AG04450 (cell line): ENCODE results near the gene NSMCE1. TPM values are rescaled to one million over a fixed set of nuclear protein-coding genes. Genes with fewer than 3 reads are reported as not detected.
"Not testable (repeated sequence)": the region's sequence is repeated elsewhere in the genome, so short reads cannot be mapped to it uniquely, and the experiment has no call there.

Source experiments
- CTCF ChIA-PET: fragments of 300-600, 350-600 bp; formaldehyde crosslinking; extraction: SDS; loops from one replicate; lab custom pipeline; 2022; ENCODE audit warnings: antibody characterized with exemption, inconsistent platforms; lab: Charles Lee
- POLR2A ChIA-PET: fragments of 350-600 bp; formaldehyde crosslinking; extraction: SDS; loops from one replicate; lab custom pipeline; 2021; ENCODE audit warnings: antibody characterized with exemption, inconsistent platforms; lab: Yijun Ruan, JAX
- DNase-seq: peaks from one replicate; pipeline ENCODE4 v3.0.0-alpha.2; 2011; ENCODE audit warnings: low read depth, low spot score
- H3K27ac ChIP-seq: one replicate; pipeline ENCODE4 v1.5.1; 2012; ENCODE audit warnings: low read depth, low read length, control low read depth
- H3K27me3 ChIP-seq: one replicate; pipeline ENCODE4 v1.6.0; 2012; ENCODE audit warnings: low read length; ENCODE audit not compliant: control insufficient read depth, insufficient read depth
- H3K4me3 ChIP-seq: 2 replicates; pipeline ENCODE4 v1.5.1; 2011; ENCODE audit warnings: mild to moderate bottlenecking, low read depth, low read length, control low read depth
- H3K9me3 ChIP-seq: 2 replicates; pipeline ENCODE4 v1.5.1; 2012; ENCODE audit warnings: low read length; ENCODE audit not compliant: control insufficient read depth, insufficient read depth
- CTCF ChIP-seq: IDR thresholded peaks from 2 replicates; pipeline ENCODE4 v1.5.1; 2011; ENCODE audit warnings: low read depth, low read length, control low read depth, inconsistent platforms
- polyA plus RNA-seq: library from polyadenylated mRNA; depleted of rRNA; stranded (reverse); fragments of >200 nt; gene quantifications from 2 replicates; pipeline ENCODE4 v1.2.3, GENCODE V29; 2011

Gene NSMCE1
- polyA plus RNA-seq, 1 experiment, result 35.4 TPM

GRCh38 chr16:27203507-27204311 is 64.9 kb downstream of the NSMCE1 start, which contains the start of gene KDM8:
Gene KDM8 (plus strand): TSS chr16:27203526. CDS start chr16:27210124, 6,598 bp downstream.
- Histone ChIP-seq H3K27me3 (no peaks in the 10 kb centered on the region), H3K9me3 (no peaks in the 10 kb centered on the region; the same call in 1 of the 2 replicates), H3K27ac (peak within 1 kb of the TSS; percentile 98), H3K4me3 (peak within 1 kb of the TSS; percentile 93)
- ChIA-PET POLR2A (interaction anchor here (0.6 to 1.9 kb wide), 11 partner anchors 9 to 1947 kb away, joined by 3 to 11 read pairs (median 5); no protein-coding TSS in a partner anchor), CTCF (interaction anchor here (0.7 to 3.3 kb wide), 9 partner anchors 9 to 249 kb away, joined by 3 to 18 read pairs (median 4); no protein-coding TSS in a partner anchor)
- peak; percentile 99 for DNase-seq
- no peak for TF ChIP-seq CTCF

GRCh38 chr16:27202923-27203506 is 65.6 kb downstream of the NSMCE1 start:
- H3K9me3 ChIP-seq, result no peaks in the 10 kb centered on the region; the same call in 1 of the 2 replicates
- peak overlapping the region; percentile 98 for H3K27ac ChIP-seq
- CTCF ChIA-PET, result interaction anchor here (0.9 to 3.3 kb wide), 7 partner anchors 23 to 250 kb away, joined by 3 to 18 read pairs (median 5); no protein-coding TSS in a partner anchor
- H3K27me3 ChIP-seq, result no peaks in the 10 kb centered on the region
- POLR2A ChIA-PET, result interaction anchor here (0.6 to 1.9 kb wide), 8 partner anchors 8 to 93 kb away, joined by 3 to 11 read pairs (median 6); no protein-coding TSS in a partner anchor
- TF ChIP-seq CTCF, result no peak
- peak overlapping the region; percentile 93 for H3K4me3 ChIP-seq
- DNase-seq, result no peak

- H3K9me3 ChIP-seq, H3K4me3 ChIP-seq, H3K27ac ChIP-seq, H3K27me3 ChIP-seq, CTCF ChIA-PET, DNase-seq, POLR2A ChIA-PET: not testable (repeated sequence)
These were observed 67.7 kb downstream of the NSMCE1 start for GRCh38 chr16:27200914-27201313.

GRCh38 chr16:27199736-27200135 is 68.8 kb downstream of the NSMCE1 start:
- CTCF ChIA-PET, result interaction anchor here (2.4 kb wide), 1 partner anchor 20 kb away, joined by 15 read pairs; no protein-coding TSS in a partner anchor
- Histone ChIP-seq H3K4me3 (no peak overlapping the region), H3K9me3 (no peaks in the 10 kb centered on the region; the same call in 1 of the 2 replicates), H3K27ac (no peak overlapping the region), H3K27me3 (no peaks in the 10 kb centered on the region)
- no peak for TF ChIP-seq CTCF
- no peak for DNase-seq
- POLR2A ChIA-PET, result no interaction called here

- no peak for TF ChIP-seq CTCF
- Histone ChIP-seq H3K27ac (no peak overlapping the region), H3K27me3 (no peaks in the 10 kb centered on the region), H3K9me3 (no peaks in the 10 kb centered on the region; the same call in 1 of the 2 replicates), H3K4me3 (no peak overlapping the region)
- ChIA-PET CTCF (interaction anchor here (0.5 to 2.4 kb wide), 2 partner anchors 20 to 89 kb away, joined by 12 to 15 read pairs; no protein-coding TSS in a partner anchor), POLR2A (no interaction called here)
- no peak for DNase-seq
These were observed 69.4 kb downstream of the NSMCE1 start for GRCh38 chr16:27199235-27199586.
